ENCODE results near the gene DUSP10.

DNA sequence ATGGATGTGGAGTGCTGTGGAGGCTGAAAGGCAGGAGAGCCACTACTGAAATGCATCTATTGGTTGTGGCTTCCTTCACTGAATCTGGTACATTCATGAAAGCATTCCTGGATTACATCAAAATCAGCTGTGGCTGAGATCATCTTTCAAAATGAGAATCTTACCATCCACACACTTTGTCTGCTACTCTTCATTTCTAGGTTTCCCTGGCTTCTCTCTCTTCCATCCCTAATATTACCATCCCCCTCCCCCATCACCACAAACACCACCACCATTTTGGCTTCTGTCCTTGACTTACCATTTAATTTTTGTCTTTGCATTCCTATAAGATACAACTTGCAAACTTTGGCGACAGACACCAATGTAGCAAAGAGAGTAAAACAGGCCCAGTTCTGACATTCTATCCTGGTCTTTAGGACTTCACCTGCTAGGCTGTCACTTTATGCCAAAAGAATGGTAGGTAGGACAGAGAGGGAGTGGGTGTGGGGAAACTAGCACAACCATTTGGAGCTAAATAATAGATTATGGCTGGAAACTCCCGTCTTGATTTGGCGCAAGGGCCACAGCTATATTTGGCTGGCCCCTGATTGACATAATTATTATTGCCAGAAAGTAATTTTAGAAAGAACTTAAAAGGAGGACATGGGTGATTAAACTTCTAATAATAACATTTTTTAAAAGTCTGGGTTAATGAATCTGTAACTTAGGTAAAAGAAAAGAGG is 15.1 kb upstream of the DUSP10 start:
- no peak for TF ChIP-seq CTCF (IDR thresholded peaks at IDR 0.05)
- no peak for TF ChIP-seq POLR2A (IDR thresholded peaks at IDR 0.05)
